ENCODE data around the gene GLMN. TPM values are rescaled to one million over a fixed set of nuclear protein-coding genes. Genes with fewer than 3 reads are reported as not detected.

The GLMN gene
- total RNA-seq (7.9 TPM), polyA plus RNA-seq (ENCODE audit: insufficient read depth, low read depth, low replicate concordance) (6.4 TPM)
- long read RNA-seq, donor 1, partial matches to known transcripts = 0 of 1 reads
- long read RNA-seq, donor 1, other reads (novel, unspliced or antisense) = 0 of 1 reads
- long read RNA-seq, donor 2 = 0 reads
- long read RNA-seq, donor 3, partial matches to known transcripts = 7 of 10 reads
- long read RNA-seq, donor 3, other reads (novel, unspliced or antisense) = 0 of 10 reads
- long read RNA-seq, donor 4 = 0 reads
- long read RNA-seq, donor 5 = 0 reads
- long read RNA-seq, donor 6, partial matches to known transcripts = 0 of 4 reads
- long read RNA-seq, donor 6, other reads (novel, unspliced or antisense) = 0 of 4 reads
- long read RNA-seq, donor 7, partial matches to known transcripts = 0 of 6 reads
- long read RNA-seq, donor 7, other reads (novel, unspliced or antisense) = 2 of 6 reads
- long read RNA-seq, donor 8, partial matches to known transcripts = 0 of 5 reads
- long read RNA-seq, donor 8, other reads (novel, unspliced or antisense) = 0 of 5 reads
- long read RNA-seq, donor 9, partial matches to known transcripts = 0 of 4 reads
- long read RNA-seq, donor 9, other reads (novel, unspliced or antisense) = 0 of 4 reads
- long read RNA-seq, donor 10, partial matches to known transcripts = 0 of 5 reads
- long read RNA-seq, donor 10, other reads (novel, unspliced or antisense) = 0 of 5 reads

- no peaks in the 10 kb centered on the region for H3K9me3 ChIP-seq (ENCODE audit: control insufficient read depth in 2 of 3, insufficient read depth in 1 of 3, low read length in 3 of 3)
- H3K9ac ChIP-seq (ENCODE audit: low read length in 3 of 3) = peak within 1 kb of the TSS; percentile 77 to 97 (median 91)
- intact Hi-C loops (cut with DNase I) = no loop called here
- peaks cover 0 to 9% (median 0%) of the 10 kb centered on the region in 3 donors for H3K4me1 ChIP-seq (ENCODE audit: control insufficient read depth in 2 of 3, insufficient read depth in 2 of 3, low read depth in 1 of 3, low read length in 3 of 3)
- no peaks in the 10 kb centered on the region for H3K27me3 ChIP-seq (ENCODE audit: control insufficient read depth, insufficient read depth, low read length)
- peaks cover 0 to 2% (median 0%) of the 10 kb centered on the region in 3 donors for H3K36me3 ChIP-seq (ENCODE audit: control insufficient read depth in 2 of 3, insufficient read depth in 3 of 3, low read length in 3 of 3)
- H3K4me3 ChIP-seq (ENCODE audit: low read length in 3 of 3) = peak within 1 kb of the TSS; percentile 88 to 95 (median 94)
- no peak for TF ChIP-seq CTCF (IDR thresholded peaks at IDR 0.05; ENCODE audit: borderline replicate concordance, extremely low read depth, insufficient read depth)
- FAIRE-seq (no peak), DNase-seq (peak; percentile 88 to 97 (median 94))
- H3K27ac ChIP-seq (ENCODE audit: low read depth in 2 of 2, low read length in 2 of 2) = peak within 1 kb of the TSS; percentile 93 to 96
Observed at GRCh38 chr1:92298573-92299476, at the start of gene GLMN, which contains the start of gene RPAP2. Gene GLMN (minus strand): TSS chr1:92298987. CDS start chr1:92297999, 988 bp downstream. Gene RPAP2 (plus strand): TSS chr1:92299059. CDS start chr1:92299074, 15 bp downstream.

GRCh38 chr1:92346866-92347640, 48.3 kb upstream of the GLMN start:
- H3K36me3 ChIP-seq (ENCODE audit: control insufficient read depth in 2 of 3, insufficient read depth in 3 of 3, low read length in 3 of 3) = peaks cover 5 to 14% (median 9%) of the 10 kb centered on the region in 3 donors
- H3K27ac ChIP-seq (ENCODE audit: low read depth in 2 of 2, low read length in 2 of 2) = no peak overlapping the region
- no peaks in the 10 kb centered on the region for H3K27me3 ChIP-seq (ENCODE audit: control insufficient read depth, insufficient read depth, low read length)
- intact Hi-C loops (cut with DNase I) = no loop called here
- H3K4me1 ChIP-seq (ENCODE audit: control insufficient read depth in 2 of 3, insufficient read depth in 2 of 3, low read depth in 1 of 3, low read length in 3 of 3) = no peaks in the 10 kb centered on the region
- no peaks in the 10 kb centered on the region for H3K9me3 ChIP-seq (ENCODE audit: control insufficient read depth in 2 of 3, insufficient read depth in 1 of 3, low read length in 3 of 3)
- no peak overlapping the region for H3K4me3 ChIP-seq (ENCODE audit: low read length in 3 of 3)
- TF ChIP-seq CTCF (IDR thresholded peaks at IDR 0.05; ENCODE audit: borderline replicate concordance, extremely low read depth, insufficient read depth) = no peak
- no peak overlapping the region for H3K9ac ChIP-seq (ENCODE audit: low read length in 3 of 3)
- DNase-seq (no peak), FAIRE-seq (no peak)

- Histone ChIP-seq H3K4me3 (ENCODE audit: low read length in 3 of 3) (no peak overlapping the region), H3K4me1 (ENCODE audit: control insufficient read depth in 2 of 3, insufficient read depth in 2 of 3, low read depth in 1 of 3, low read length in 3 of 3) (no peaks in the 10 kb centered on the region), H3K36me3 (ENCODE audit: control insufficient read depth in 2 of 3, insufficient read depth in 3 of 3, low read length in 3 of 3) (peaks cover 2 to 10% (median 4%) of the 10 kb centered on the region in 3 donors), H3K9ac (ENCODE audit: low read length in 3 of 3) (no peak overlapping the region), H3K9me3 (ENCODE audit: control insufficient read depth in 2 of 3, insufficient read depth in 1 of 3, low read length in 3 of 3) (no peaks in the 10 kb centered on the region), H3K27ac (ENCODE audit: low read depth in 2 of 2, low read length in 2 of 2) (no peak overlapping the region), H3K27me3 (ENCODE audit: control insufficient read depth, insufficient read depth, low read length) (no peaks in the 10 kb centered on the region)
- TF ChIP-seq CTCF (IDR thresholded peaks at IDR 0.05; ENCODE audit: borderline replicate concordance, extremely low read depth, insufficient read depth) = no peak
- intact Hi-C loops (cut with DNase I) = no loop called here
- no peak for DNase-seq
- no peak for FAIRE-seq
Observed at GRCh38 chr1:92343061-92343460, 44.3 kb upstream of the GLMN start.
